HG02840 (cell line): ENCODE results near the gene ADORA2A.

Source experiments
- ATAC-seq: cut with Tn5 transposase; IDR thresholded peaks from one replicate; pipeline ENCODE4 v1.9.1; 2021; ENCODE audit warnings: mild to moderate bottlenecking, moderate library complexity, moderate number of reproducible peaks; ENCODE audit not compliant: unreplicated experiment, low FRiP score

ADORA2A gene

DNA sequence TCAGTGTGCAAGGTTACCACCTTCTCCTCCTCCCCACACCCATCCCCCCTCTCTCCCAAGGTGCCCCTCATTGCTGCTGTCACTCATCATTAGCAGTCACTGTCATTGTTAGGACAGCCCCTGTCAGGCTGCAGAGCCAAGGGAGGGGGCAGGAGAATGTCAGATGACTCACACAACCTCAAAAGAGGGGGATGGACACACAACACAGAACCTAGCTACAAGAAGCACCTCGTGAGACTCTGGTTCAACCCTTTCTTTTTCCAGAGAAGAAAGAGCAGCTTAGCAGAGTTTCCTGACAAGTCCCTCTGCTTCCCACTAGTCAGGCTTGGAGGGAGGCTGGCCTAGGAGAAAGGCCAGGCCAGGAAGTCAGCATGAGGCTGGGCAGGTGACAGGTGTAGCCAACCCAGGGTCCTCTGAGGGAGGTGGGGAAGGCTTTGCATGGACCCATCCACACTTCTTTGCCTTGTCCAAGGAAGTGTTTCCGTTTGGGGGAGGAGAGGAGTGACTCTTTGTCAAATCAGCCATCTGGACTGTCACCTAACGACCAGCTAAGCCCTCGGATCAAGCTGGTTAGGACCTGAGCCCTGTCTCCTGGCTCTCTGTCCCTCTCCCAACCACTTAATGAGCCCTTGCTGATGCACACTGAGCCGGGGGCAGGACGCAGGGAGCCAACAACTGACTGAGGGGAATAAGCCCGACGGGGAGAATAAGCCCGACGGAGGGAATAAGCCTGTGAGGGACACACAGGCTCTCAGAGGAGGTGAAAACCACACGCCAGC lies 18.3 kb downstream of the ADORA2A start:
- ATAC-seq = no peak

DNA sequence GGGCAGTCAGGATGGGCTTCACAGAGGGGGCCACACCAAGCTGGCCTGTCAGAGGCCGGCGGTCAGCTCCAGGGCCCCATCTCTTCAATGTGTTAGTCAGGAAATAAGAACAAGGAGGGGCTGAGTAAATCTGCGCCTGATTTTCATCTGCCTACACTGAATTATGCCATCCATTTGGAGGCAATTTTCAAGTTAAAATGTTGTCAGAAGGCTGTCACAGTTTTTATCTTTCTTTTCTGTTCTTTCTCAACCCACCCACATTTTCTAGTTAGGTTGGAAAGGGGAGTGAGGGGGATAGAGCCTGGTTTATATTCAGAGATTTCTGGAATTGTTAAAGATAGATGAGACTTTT lies 18.8 kb downstream of the ADORA2A start:
- no peak for ATAC-seq

DNA sequence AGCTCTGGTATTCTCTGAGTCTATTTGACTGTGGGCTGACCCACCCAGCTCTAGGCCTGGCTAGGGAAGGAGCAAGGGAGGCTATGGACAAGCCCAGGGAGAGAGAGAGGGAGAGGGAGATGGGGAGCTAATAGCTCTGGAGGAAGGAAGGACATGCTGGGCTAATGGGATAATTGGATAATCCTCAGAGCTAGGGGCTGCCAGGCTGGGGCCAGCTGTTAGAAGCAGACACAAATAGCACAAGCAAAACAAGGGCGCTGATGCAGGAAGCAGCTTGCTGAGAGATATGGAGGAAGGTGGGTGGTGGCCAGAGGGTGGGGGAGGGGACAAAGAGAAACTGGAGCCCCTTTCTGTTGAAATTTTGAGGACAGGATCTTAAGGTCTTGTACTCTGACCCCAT lies 23.2 kb downstream of the ADORA2A start:
- ATAC-seq = no peak

DNA sequence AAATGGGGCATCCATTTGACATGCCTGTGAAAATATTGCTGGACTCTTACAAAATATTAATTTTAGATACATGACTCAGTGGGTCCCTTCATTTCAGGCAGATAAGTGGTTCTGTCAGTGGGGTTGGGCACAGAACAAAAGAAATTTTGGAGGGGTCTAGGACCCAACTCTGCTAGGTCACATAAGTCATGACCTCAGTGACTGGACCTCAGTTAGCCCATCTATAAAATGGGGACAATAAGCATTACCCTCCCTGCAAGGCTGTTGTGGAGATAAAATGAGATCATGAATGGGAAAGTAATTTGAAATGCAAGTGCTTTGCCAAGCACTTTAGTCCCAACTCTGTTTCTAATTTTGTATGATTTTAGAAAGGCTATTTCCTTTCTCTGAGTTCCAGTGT lies 23.8 kb downstream of the ADORA2A start:
- ATAC-seq = no peak

DNA sequence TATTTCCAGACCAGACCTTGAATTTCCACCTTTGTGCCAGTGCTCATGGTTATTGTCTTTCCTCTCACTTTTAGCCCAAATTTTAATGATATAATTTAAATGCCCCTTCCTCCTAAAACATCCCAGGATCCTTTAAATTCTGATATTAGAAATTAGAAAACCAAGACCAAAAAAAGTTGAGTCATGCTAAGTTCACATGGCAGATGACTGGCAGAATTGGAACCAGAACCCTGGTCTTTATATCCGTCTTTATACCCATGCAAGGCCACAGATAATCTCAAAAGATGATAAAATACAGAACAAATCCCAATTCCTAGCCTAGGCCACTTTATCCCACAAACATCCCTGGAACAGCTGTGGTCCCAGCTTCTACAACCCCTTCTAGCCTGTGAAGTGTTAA lies 26.5 kb downstream of the ADORA2A start:
- ATAC-seq = no peak

DNA sequence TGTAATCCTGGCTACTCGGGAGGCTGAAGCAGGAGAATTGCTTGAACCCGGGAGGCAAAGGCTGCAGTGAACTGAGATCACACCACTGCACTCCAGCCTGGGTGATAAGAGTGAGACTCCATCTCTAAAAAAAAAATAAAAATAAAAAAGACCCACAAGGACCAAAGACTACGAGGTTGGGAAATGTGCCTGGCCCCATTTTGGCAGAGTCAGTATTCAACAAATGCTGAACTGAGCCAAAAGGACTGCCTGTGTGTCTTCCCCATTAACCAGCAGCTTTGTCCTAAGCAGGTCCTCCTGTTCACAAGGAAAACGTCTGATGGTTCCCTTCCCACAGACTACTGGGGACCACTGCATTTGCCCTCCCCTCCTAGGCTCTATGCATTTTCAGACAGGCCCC lies 27.6 kb downstream of the ADORA2A start:
- ATAC-seq = no peak

DNA sequence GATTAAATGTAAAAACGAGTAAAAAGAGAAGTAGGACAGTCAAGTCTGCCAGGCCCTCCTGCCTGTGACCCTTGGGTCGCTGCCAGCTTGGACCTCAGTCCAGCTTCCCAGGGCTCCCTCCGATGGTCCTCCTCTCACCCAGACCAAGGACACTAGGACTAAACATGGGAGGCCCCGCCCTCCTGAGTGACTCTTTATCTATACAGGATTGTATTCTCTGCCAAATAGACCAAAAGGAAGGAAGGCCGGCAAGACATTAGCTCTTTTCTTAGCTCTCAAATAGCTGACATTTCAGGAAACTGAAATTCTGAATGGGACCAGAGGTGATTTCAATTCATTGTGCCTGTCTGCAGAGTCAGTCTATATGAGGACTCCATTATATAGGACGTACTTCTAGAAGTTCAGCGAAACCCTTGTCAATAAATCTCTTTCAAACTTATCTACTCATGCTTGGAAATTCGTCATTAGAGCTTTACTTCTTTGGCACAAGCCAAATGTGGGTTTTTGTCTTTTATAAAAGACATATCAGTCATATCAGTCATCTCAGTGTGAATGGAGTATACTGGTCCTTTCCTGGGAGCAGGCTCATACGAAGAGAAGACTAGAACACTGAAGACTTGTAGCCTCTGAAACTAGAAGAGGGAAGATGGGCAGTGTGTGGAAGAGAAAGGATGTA lies 28.5 kb downstream of the ADORA2A start:
- ATAC-seq = no peak

DNA sequence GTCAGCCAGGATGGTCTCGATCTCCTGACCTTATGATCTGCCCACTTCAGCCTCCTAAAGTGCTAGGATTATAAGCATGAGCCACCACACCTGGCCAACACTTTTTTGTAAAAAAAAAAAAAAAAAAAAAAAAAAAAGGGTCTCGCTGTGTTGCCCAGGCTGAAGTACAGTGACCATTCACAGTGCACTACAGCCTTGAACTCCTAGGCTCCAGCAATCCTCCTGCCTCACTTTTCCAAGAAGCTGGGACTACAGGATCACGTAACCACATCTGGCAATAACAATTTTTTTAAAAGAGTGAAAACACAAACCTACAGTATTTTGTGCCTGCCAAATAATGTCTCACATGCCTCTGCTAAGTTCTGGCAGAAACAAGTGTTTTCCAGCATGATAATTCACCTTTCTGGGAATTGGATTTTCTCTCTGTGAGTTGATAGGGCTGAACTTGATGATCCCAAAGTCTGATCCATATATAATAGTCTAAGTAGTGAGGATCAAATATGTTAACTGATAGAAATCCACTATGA lies 30.6 kb downstream of the ADORA2A start:
- no peak for ATAC-seq

DNA sequence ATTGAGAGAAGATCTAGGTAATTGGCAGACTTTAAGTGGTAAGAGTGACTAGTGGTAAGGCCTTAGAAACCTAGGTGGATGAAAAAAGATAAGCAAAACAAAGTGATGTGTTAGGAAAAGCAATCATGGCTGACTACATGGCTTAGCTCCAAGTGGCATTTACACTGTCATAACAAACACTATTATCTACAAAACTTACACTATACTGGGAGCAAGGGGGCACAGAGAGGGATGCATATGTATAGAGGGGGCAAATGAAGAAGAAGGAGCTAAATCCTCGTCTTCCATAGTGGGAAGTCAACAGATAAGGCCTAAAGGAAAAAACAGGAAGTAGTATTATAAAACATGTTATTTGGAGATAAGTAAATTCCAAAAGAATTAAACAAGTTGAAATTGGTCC lies 32.5 kb downstream of the ADORA2A start:
- no peak for ATAC-seq

DNA sequence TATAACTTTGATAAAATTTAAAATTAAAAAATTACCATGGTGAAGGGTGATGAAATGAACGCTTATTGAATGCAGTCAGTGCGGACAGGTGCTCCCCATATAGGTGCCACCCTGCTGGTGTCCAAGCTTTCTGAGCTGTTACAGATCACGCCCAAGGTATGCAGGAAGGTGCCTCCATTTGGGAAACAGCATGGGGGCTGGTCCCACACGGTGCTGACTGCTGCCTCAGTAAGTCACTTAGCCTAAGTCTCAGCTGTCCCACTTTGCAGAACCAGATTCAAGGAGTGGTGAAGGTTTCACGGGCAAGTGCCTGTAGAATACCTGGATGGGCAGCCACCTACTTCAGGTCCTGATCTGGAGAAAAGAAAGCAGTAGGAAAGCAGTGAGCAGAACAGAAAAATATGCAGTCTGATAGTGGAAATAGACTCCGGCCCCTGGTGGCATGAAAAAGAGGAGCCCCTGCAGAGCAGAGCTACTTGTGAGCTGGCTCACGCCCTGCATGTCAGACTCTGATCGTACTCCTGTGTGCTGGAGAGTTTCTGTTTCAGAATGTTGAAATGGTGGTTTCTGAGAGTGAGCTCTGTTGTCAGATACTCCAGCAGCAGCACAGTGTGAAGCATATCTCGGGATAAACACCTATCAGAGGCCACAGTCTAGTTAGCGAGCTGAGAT lies 33.2 kb downstream of the ADORA2A start:
- ATAC-seq = no peak

DNA sequence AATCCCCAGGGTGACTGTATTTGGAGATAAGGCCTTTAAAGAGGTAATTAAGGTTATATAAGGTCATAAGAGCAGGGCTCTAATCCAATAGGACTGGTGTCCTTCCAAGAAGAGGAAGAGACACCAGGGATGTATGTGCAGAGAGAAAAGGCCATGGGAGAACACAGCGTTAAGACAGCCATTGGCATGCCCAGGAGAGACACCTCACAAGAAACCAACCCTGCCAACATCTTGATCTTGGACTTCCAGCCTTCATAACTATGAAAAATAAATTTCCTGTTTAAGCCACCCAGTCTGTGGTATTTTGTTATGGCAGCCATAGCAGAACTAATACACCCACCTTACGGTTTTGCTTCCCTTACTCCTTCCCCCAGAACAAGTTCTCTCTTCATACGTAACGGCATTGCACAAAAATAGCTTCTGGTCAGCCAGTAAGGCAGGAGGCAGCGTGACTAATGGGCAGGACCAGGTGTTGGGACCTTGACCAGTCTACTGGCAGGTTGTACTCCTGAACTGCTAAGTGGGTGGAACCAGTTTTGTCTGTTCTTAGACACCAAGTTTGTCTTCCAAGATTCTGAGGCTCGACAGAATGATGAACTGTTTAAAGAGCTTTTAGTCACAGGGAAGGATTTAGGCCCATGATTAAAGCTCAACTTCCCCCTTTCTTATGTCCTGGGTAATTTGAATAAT lies 35.8 kb downstream of the ADORA2A start:
- ATAC-seq = no peak

DNA sequence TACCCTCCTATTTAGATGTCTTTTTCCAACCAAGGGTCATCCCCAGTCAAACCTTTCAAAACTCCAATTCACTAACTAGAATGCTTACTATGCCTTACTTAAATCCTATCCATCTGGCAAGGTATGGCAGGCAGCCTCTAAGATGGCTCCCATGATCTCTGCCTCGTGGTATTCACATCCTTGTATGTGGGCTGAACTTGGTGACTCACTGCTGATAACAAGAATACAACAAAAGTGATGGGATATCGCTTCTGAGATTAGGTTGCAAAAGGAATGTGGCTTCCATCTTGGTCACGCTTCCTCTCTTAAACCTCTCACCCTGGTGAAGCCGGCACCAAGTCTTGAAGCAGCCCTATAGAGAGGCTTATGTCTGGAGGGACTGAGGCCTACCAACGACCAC lies 38.2 kb downstream of the ADORA2A start:
- no peak for ATAC-seq

DNA sequence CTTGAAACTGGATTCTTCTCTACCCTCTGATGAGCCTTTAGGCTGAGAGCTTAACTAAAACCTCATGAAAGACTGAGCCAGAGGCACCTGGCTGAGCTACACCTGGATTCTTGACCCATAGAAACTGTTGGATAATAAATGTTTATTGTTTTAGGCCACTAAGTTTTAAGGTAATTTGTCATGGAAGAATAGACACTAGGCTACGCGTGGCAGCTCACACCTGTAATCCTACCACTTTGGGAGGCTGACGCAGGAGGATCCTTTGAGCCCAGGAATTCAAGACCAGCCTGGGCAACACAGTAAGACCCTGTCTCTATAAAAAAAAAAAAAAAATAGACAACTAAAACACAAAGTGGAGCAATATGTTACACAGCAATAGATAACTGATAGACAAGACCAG lies 38.6 kb downstream of the ADORA2A start:
- no peak for ATAC-seq

DNA sequence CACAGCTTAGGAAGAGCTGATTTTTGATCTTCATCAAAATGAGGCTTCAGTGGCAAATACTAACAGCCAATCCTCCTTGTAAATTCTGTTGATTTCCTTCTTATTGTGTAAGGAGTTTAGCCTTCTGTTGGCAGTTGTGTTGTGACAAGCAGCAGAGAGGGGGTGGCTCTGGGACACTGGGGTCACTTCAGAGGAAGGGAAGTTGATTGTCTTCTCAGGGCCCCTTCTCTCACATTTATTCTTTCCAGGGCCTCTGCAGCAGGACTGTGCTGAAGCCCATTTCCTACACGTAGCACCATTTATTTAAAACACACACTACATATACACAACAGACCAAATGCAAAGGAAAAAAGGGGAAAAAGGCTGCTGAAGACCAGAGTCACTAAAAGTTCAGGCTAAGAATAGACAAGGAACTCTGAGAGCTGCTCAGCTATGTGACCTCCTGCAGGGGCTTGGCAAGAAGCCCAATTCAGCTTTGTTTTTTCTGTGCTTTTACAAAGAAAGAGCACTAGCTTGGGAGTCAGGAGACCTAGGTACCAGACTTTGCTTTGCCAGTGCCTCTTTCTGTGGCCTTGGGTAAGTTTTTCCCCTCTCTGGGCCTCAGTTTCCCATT lies 39.4 kb downstream of the ADORA2A start:
- ATAC-seq = no peak

DNA sequence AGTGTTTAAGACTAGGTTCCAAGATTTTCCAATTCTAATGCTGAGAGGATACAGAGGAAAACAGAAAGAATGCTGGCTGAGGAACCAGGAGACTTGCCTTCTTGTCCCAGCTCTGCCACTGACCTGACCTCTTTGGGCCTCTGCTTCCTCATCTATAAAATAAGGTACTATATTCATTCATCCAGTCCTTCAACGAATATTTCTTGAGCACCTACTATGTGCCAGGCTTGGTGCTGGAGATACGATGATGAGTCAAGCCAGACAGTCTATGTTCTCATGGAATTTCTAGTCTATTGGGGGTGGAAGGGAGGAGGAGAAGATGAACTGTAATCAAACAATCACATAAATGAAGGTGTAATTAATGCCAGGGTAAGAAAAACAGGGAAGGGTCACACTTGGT lies 39.9 kb downstream of the ADORA2A start:
- no peak for ATAC-seq

DNA sequence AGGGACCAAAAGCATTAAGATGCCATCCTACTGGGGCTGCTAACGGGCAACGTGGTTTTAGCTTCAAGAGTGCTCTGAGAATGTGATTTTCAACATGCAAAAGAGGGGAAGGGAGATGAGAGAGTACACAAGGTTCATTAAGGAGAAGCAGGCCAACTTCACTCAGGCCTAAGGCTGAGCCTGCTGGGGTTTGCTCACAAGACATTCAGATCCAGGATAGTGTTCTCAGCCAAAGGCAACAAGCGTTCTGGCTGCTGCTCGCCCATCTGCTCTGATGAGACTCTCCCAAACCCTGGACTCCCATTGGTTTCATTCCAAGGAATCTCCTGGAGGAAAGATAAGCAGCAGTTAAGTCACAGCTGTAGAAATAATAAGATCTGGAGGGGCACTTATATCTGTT lies 44.2 kb downstream of the ADORA2A start:
- no peak for ATAC-seq

DNA sequence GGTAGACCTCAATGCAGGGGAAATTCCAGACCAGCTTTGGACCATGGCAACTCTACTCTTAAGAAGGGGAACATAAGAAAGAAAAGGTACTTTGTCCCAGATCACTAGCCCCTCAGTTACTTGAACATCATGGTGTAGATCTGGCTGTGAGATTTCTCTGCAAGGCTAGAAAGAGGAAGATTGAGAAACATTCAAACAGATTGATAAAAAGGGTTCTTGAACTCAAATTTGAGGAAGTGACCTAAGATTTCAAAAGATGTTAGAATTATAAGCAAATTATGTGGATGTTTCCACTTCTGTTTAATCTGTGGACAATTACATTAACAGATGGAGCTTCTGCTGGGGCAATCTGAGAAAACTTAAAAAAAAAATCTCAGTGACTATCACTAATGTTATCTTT lies 45.9 kb downstream of the ADORA2A start:
- ATAC-seq = no peak

DNA sequence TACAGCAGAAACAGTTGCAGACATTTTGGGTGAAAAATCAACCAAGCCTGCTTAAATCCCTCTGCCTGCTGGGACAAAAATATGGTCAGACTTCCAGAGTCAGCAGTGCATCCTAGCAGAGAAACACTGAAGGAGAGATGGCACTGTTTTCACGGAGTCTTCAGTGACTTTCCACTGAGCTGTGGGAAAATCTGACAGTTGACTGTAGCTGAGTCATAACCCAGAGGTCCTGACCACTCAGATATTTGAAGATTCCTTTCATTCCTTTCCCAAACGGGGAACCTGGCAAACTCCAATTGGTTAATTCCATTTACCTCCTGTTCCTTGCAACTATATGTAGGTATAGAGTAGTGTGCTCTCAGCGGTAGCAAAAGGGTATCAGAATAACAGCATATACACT lies 46.8 kb downstream of the ADORA2A start:
- no peak for ATAC-seq

DNA sequence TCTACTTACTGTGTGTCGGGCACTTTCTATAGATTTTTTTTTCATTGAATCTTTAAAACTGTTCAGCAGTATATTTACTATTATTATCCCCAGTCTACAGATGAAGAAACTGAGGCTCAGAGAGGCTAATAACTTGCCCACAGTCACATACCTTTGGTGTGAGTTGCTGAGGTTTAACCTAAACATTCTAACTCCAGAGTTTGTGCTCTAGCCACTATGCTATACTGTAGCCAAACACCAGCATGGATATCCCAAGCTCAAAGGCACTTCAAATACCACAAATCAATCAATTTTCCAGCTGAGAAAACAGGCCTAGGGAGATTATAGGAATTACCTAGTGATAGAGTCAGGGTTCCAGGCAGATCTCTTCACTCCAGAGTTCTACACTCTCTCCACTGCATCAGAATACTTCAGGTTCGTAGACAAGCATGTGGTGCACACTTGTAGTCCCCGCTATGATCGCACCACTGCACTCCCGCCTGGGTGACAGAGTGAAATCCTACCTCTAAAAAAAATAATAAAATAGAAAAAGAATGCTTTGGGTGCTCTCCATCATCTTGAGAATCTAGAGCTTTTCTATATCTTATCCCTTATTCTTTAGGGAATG lies 47.4 kb downstream of the ADORA2A start:
- no peak for ATAC-seq

DNA sequence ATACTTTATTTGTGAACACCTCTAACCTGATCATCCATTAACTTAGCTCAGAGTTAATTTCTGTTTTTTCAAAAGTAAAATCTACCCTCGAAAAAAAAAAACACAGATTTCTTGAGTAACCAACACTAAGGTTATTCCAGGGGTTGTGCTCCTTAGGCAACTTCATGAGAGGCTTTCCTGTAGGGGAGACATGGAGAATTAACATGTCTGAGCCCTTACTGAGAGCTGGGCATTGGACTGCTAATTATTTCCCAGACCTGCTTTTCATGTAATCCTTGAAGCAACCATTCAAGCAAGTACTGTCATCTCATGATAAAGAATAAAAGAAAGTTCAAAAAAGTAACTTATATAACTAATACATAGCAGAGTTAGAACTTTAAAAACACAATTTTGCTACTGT lies 54.2 kb downstream of the ADORA2A start:
- ATAC-seq = no peak
